Motor neuron (in vitro differentiated cells): ENCODE measurements around the gene TKTL1. TPM values are rescaled to one million over a fixed set of nuclear protein-coding genes. Genes with fewer than 3 reads are reported as not detected.

ENCODE experiments used
- ATAC-seq, 8 experiments: fragments of 200-7000 bp; cut with Tn5 transposase; replicated peaks in 6 of 8; 2 replicates each; pipeline ENCODE4 v1.8.0; 2021; ENCODE audit warnings: mild to moderate bottlenecking in 8 of 8, moderate library complexity in 8 of 8
- H3K27ac ChIP-seq, 2 donors: fragments of 250-450 bp; sonication (Bioruptor Pico); 2 replicates each; pipeline ENCODE4 v1.9.0; 2021; ENCODE audit warnings: antibody characterized with exemption in 2 of 2, mild to moderate bottlenecking in 2 of 2, moderate library complexity in 1 of 2
- H3K4me1 ChIP-seq, 2 donors: fragments of 250-450 bp; sonication (Bioruptor Pico); replicated peaks in 1 of 2; 2 replicates each; pipeline ENCODE4 v1.6.1; 2021; ENCODE audit warnings: antibody characterized with exemption in 2 of 2, mild to moderate bottlenecking in 2 of 2, moderate library complexity in 1 of 2
- H3K4me3 ChIP-seq, 5 donors: fragments of 250-450 bp; sonication (Bioruptor Pico); 2 replicates each; pipeline ENCODE4 v1.9.0; 2021; ENCODE audit warnings: antibody characterized with exemption in 5 of 5, mild to moderate bottlenecking in 5 of 5, moderate library complexity in 4 of 5
- WGBS, 10 experiments: fragments of 450-650 bp; shearing (Covaris generic); methylation state at CpG; one replicate each; pipeline ENCODE4 v1.0.0; 2022; 5-methylcytosine and 5-hydroxymethylcytosine counted together
- in situ Hi-C, 9 experiments: fragments of 400-800 bp; cut with MboI; loops; one replicate each; pipeline ENCODE4 v1.15.0; 2021; ENCODE audit warnings: low sequenced_read_pairs in 9 of 9, low pct_unique_long_range_greater_than_20kb in 2 of 9; ENCODE audit not compliant: unreplicated experiment in 9 of 9
- total RNA-seq, 8 experiments: library from RNA; unstranded; fragments of 300-600 nt; gene quantifications; 2 replicates each; pipeline versions ENCODE4 v1.2.3 to v1.2.4, GENCODE V29; 2022

TKTL1 gene
- total RNA-seq, 8 experiments from 2014 or later: 1.2 to 13.5 (median 7.5) TPM; not detected in 3

DNA sequence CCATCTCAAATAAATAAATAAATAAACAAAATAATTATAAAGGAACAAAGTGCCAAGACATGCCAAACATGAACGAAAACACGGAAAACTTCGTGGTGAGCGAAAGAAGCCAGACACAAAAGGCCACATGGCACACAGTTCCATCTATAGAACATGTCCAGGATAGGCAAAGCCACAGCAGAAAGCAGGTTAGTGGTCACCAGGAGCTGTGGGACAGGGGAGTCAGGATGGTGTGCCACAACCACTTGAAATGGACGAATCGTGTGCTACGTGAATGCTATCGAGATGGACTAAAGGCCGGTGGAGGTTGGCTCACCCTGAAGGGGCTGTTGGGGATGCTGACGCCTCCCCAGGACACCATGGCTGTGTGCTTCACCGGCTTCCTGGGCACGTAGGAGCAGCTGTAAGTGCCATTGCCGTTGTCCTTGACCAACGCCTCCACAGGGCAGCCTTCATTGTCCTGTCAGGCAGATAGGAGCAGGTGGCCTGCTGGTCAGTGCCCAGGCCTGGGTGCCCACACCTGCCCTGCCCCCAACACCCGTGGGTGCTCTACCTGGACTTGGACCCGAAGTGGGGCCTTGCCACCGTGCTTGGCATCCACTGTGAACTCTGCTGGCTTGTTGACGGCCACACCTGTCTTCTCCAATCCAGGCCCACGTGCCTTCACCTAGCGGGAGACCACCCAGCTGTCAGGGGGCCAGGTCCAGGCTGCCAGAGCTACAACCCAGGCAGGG, 68.3 kb downstream of the TKTL1 start:
- WGBS, 10 experiments: 67 to 72% methylated on average over 3 of the region's 20 CpGs; no CpG with 5 or more reads in 8 of the 10 experiments
- in situ Hi-C loops: no loop called here
- Histone ChIP-seq H3K4me3 (no peak overlapping the region), H3K27ac (no peak overlapping the region), H3K4me1 (peaks cover 5 to 6% of the 10 kb centered on the region in 2 donors)
- no peak for ATAC-seq

DNA sequence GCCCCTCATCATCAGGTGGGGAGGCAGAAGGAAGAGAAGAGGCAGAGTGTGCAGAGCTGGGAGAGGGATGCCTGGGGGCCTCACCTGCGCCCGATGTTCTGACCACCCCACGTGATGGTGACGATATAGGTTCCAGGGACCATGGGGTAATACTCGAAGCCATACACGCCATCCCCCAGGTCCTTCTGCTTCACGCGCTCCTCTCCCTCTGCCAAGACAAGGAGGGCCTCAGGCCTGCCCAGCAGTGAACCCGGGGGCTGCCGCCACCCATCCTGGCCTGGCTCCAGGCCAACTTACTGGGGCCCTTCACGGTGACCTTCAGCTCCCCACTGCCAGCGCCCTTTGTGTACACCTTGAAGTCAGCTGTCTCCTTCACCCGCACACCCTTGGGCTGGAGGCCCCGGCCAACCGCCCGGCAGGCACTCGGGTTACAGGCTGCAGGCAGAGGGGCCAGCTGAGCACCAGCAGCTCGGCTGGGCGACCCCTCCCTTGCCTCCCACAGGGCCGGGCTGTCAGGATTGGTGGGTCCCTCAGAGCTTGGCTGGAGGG, 69.5 kb downstream of the TKTL1 start:
- ATAC-seq: no peak
- Histone ChIP-seq H3K4me3 (no peak overlapping the region), H3K27ac (no peak overlapping the region), H3K4me1 (peaks cover 5 to 6% of the 10 kb centered on the region in 2 donors)
- in situ Hi-C loops: no loop called here
- WGBS, 10 experiments: 63 to 100% methylated on average over 1 to 2 of the region's 20 CpGs; no CpG with 5 or more reads in 8 of the 10 experiments

DNA sequence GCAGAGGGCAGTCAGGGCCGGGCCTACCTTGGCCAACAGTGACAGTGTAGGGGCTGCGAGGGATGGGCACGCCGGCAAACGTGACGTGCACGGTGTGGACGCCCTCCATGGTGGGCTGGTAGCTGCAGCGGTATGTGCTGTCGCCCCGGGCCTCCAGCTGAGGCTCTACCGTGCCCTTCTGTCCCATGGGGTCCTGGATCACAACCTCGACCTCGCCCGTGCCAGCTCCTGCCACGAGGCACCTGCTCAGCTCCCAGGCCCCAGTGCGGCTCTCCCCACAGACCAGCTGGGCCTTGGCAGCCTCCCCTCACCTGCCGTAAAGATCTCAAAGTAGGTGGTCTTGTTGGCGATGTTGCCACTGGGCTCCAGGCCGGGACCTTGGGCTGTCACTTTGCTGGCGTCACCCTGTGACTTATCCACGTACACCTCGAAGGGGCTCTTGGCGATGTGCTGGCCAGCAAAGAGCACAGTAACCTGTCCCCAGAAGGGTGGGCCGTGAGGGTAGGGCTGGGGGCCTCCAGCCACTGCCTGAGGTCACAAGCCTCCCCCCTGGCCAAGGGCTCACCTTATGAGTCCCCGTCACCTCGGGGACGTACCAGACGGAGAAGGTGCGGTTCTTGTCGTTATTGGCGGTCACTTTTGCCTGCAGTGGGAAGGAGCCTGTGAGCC, 70.5 kb downstream of the TKTL1 start:
- ATAC-seq: no peak
- no peak overlapping the region for H3K27ac ChIP-seq

DNA sequence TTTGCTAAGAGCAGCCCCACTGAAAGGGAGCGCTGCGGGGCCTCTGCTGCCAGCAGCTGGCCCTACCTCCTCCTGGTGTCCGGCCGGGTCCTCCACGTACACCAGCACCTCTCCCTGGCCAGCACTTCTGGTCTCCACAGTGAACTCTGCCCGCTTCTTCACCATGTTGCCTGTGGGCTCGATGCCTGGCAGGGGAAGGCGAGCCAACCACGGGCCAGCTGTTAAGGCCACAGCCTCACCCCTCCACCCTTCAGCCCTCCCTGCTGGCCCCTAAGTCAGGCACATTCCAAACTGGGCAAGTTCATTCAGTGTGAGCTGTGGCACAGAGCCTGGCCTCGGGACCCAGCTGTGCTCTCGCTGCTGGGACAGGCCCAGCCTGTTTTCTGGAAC, 71.1 kb downstream of the TKTL1 start:
- Histone ChIP-seq H3K4me3 (no peak overlapping the region), H3K27ac (no peak overlapping the region), H3K4me1 (peaks cover 6 to 7% of the 10 kb centered on the region in 2 donors)
- no peak for ATAC-seq
- WGBS, 10 experiments: no CpG with 5 or more reads among the region's 11 CpGs
- in situ Hi-C loops: no loop called here

More for the DNA sequence above, 70.5 kb downstream of the TKTL1 start:
- in situ Hi-C loops: no loop called here
- WGBS, 10 experiments: no CpG with 5 or more reads among the region's 32 CpGs
- Histone ChIP-seq H3K4me1 (peaks cover 5 to 6% of the 10 kb centered on the region in 2 donors), H3K4me3 (no peak overlapping the region)

DNA sequence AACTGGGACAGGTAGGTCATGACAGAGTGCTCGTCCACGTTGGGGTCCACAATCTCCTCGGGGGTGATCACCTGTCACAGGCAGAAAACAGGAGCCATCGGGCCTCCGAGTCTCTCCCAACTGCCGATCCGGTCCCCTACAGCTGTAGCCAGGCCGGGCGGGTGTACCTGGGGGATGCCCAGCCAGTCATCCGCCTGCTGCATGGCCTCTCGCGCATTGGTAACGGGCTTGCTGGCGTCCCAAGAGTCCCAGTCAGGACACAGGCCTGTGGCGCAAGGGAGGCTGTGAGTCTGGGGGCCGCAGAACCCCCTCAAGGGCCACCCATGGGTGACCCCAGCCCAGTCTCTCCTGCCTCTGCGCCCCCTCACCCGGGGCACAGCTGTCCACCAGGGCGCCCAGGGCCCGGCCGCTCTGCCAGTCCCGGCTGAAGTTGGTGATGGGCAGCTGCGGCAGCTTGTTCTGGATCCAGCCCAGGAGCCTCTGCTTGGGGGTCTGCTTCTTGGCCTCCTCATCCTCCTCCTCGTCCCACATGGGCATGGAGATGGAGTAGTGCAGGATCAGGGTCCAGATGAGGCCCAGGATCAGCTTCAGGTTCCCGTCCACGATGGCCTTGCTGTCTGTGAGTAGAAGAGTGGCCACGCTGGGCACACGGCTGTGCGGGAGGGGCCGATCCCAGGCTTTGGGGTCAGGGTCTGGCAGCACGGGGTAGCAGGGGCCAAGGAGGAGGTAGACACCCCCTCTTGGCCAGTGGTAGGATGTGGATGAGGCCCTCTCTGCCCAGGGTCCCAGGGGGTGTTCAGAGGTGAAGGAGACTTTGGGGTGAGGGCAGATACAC, 72.1 kb downstream of the TKTL1 start:
- in situ Hi-C loops: no loop called here
- Histone ChIP-seq H3K27ac (no peak overlapping the region), H3K4me3 (no peak overlapping the region), H3K4me1 (peaks cover 13 to 14% of the 10 kb centered on the region in 2 donors)
- ATAC-seq: no peak
- WGBS, 10 experiments: 87 to 100% methylated on average over 1 to 6 of the region's 31 CpGs; no CpG with 5 or more reads in 8 of the 10 experiments

DNA sequence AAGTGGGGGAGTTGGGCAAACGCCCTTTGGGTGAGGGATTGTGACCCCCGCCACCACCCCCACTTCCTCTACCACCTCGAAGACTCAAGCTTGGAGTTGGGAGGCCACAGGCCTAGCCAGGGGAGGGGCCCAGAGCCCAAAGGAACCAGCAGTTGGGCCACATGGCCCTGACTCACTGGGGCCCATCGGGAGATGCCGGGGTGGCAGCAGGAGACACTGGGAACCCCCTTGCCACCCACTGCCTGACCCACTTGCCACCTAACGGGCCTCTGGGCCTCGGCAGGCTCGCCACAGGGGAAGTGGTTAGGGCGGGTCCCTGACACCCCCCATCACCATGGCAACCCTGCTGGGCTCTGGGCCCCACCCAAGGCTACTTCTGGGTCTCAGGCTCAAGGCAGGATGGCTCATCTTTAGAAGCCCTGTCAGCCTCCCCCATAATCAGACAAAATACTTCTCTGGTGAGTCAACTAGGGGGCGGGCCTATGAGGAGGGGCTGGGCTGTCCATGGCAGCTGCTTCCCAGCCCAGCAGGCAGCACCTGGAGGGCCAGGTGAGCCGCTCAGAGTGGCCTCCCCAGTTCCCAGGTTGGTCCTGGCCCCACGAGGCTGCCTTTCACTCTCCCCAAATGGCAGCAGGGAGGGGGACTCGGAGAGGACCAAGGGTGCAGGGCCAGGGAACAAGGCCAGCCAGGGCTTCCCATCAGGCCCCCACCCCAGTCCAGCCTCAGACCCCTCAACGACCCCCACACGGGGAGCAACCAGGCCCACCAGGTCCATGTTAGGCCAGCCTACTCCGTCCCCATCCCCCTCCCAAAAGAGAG, 73.2 kb downstream of the TKTL1 start:
- ATAC-seq: peak; percentile 37 to 63 (median 50)
- in situ Hi-C loops: no loop called here
- Histone ChIP-seq H3K27ac (peak overlapping the region; percentile 97 to 98), H3K4me3 (peak overlapping the region; percentile 51 to 88 (median 80)), H3K4me1 (peaks cover 16 to 22% of the 10 kb centered on the region in 2 donors)
- WGBS, 10 experiments: no CpG with 5 or more reads among the region's 16 CpGs

GRCh38 chrX:154369449-154370299, 74.1 kb downstream of the TKTL1 start:
- Histone ChIP-seq H3K4me3 (peak overlapping the region; percentile 51 to 88 (median 80)), H3K27ac (peak overlapping the region; percentile 97 to 98), H3K4me1 (peaks cover 16 to 26% of the 10 kb centered on the region in 2 donors)
- peak; percentile 11 to 59 (median 49) for ATAC-seq
- WGBS, 10 experiments: 0% methylated on average over 1 of the region's 13 CpGs; no CpG with 5 or more reads in 9 of the 10 experiments
- in situ Hi-C loops: no loop called here

DNA sequence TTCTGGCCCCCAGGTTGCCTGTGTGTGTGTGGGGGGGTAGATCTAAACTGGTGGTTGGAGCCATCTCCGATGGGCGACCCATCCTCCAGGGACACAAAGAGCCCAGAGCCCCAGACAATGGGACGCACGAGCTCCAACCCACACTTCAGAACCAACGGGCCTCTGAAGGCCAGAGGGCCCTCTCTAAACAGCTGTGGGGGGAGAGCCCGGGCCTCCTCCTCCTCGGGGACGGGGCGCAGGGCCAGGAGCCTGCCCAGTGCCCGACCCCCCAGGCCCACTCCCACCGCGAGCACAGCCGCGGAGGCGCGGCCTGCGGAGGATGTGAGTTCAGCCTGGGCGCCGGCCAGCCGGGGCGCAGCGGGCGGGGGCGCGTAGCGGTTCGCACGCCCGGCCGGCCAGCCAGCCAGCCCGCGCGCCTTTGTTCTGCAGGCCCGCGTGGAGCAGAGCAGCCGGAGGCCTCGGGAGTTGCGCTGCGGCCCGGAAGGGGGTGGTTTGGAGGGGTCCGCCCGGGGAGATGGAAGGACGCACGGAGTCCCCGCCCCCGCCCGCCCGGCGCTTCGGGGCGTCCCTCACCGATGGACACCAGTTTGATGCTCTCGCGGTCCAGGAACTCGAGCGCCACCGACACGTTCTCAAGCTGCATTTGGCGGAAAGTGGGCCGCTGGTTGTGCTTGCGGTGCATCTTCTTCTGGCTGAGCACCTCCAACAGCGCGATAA, 74.9 kb downstream of the TKTL1 start:
- H3K27ac ChIP-seq: peak overlapping the region; percentile 97 to 98
- peak overlapping the region; percentile 51 to 88 (median 80) for H3K4me3 ChIP-seq
- peaks cover 16 to 26% of the 10 kb centered on the region in 2 donors for H3K4me1 ChIP-seq
- peak in 3 of 8 experiments; percentile 0 for ATAC-seq
- no CpG with 5 or more reads among the region's 63 CpGs for WGBS, 10 experiments
- in situ Hi-C loops: no loop called here

DNA sequence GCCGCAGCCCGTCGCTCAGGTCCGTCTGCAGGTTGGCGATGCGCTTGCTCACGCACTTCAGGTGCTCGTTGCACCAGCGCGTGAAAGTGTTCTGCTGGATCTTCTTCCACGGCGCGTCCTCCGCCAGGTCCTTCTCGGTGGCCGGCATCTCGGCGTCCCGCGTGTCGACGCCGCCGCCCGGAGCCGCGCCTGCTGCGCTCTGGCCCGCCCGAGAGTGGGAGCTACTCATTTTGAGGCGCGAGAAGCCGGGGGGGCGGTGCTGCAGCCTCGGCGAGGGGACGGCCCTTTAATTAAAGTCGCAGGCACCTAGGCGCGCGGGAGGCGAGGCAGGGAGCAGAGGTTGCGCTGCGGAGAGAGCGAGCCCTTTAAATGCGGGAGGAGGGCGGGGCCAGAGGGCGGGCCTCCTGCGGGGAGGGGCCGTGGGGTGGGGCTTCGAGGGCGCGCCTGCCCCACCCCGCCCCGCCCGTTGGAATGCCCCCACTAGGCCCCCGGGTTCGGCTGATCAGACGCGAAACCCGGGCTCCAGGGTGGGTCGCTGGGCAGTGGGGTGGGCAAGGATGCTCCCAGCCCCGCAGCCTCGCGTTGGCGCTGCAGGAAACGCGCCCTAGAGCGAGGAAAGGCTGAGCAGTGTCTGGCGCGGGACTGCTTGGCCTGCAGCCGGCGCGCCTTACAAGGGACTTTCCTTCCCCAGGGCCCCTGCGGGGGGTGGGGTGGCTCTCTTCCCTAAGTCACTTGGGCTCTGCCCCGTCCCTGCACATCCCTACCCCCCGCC, 75.6 kb downstream of the TKTL1 start:
- Histone ChIP-seq H3K27ac (peak overlapping the region; percentile 97 to 98), H3K4me3 (peak overlapping the region; percentile 51 to 88 (median 80)), H3K4me1 (peaks cover 16 to 26% of the 10 kb centered on the region in 2 donors)
- ATAC-seq: peak; percentile 18 to 66 (median 58)
- no CpG with 5 or more reads among the region's 77 CpGs for WGBS, 10 experiments
- in situ Hi-C loops: no loop called here

DNA sequence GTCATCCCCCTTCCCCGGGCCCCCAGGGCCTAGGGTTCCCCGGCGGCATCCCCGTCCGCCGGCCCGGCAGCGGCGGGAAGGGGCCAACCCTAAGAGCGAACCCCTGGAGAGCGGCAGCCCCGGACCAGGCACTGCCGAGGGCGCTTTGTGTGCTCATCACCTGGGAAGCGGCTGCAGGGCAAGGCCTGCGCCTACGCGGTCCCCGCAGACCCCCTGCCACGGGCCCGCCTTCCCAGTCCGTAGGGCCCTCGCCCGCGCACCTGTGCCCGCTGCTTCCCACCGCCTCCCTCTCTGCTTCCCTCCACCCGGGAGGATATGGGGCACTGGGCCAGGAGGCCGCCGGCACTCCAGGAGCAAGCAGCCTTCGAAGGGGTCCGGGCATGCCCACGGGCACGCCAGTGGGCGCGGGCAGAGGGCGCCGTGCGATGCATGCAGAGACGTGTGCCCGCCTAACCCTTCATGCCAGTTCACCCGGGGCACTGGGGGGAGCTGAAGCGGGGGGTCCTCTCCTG, 76.2 kb downstream of the TKTL1 start:
- Histone ChIP-seq H3K4me3 (peak overlapping the region; percentile 51 to 88 (median 80)), H3K4me1 (peaks cover 16 to 26% of the 10 kb centered on the region in 2 donors), H3K27ac (peak overlapping the region; percentile 37 to 79)
- no peak for ATAC-seq
- in situ Hi-C loops: no loop called here
- WGBS, 10 experiments: no CpG with 5 or more reads among the region's 43 CpGs
